ENCODE results near the gene ADAT1.

Gene ADAT1

GRCh38 chr16:75570396-75571065 is 52.5 kb downstream of the ADAT1 start:
- Histone ChIP-seq H2BK5ac (ENCODE audit: low read length) (no peak overlapping the region), H3K27ac (replicated peaks; ENCODE audit: low read length) (no peak overlapping the region), H2BK12ac (ENCODE audit: low read length) (no peak overlapping the region), H2AFZ (ENCODE audit: low read length) (no peak overlapping the region), H3K23ac (ENCODE audit: low read depth, low read length, poor library complexity) (no peak overlapping the region), H3K9me3 (replicated peaks in 1 of 2; ENCODE audit: control insufficient read depth in 2 of 2, insufficient read depth in 1 of 2, low read depth in 1 of 2, low read length in 2 of 2) (no peaks in the 10 kb centered on the region), H3K4me1 (ENCODE audit: control insufficient read depth in 2 of 2, insufficient read depth in 1 of 2, low read depth in 1 of 2, low read length in 2 of 2) (peaks cover 6 to 11% of the 10 kb centered on the region in 2 donors), H3K9ac (ENCODE audit: low read depth, low read length, poor library complexity) (no peak overlapping the region), H4K91ac (ENCODE audit: low read depth, low read length, poor library complexity) (no peak overlapping the region), H2BK15ac (ENCODE audit: low read length) (no peak overlapping the region), H3K14ac (ENCODE audit: low read length) (no peak overlapping the region), H3K4ac (ENCODE audit: low read length) (no peak overlapping the region), H3K4me3 (ENCODE audit: low read length in 2 of 2) (no peak overlapping the region), H4K8ac (ENCODE audit: low read depth, low read length) (no peak overlapping the region), H3K18ac (ENCODE audit: low read length) (no peak overlapping the region), H2AK5ac (ENCODE audit: low read depth, low read length) (no peak overlapping the region), H3K36me3 (replicated peaks in 1 of 2; ENCODE audit: control insufficient read depth in 2 of 2, insufficient read depth in 2 of 2, low read length in 2 of 2) (peaks cover 41 to 80% of the 10 kb centered on the region in 2 donors), H3K27me3 (ENCODE audit: control insufficient read depth in 3 of 3, insufficient read depth in 3 of 3, low read depth in 1 of 3, low read length in 3 of 3) (no peaks in the 10 kb centered on the region), H3K79me1 (ENCODE audit: low read depth, low read length) (peaks cover 18% of the 10 kb centered on the region), H3K4me2 (ENCODE audit: insufficient read depth, low read length, poor library complexity, severe bottlenecking) (no peak overlapping the region), H2BK120ac (ENCODE audit: low read depth, low read length) (no peak overlapping the region)
- WGBS, 2 donors (ENCODE audit: extremely low coverage in 2 of 2, insufficient read length in 2 of 2, insufficient replicate concordance in 1 of 2): no CpG with 5 or more reads among the region's 5 CpGs
- DNase-seq (ENCODE audit: low spot score): no peak

- H4K91ac ChIP-seq (ENCODE audit: low read depth, low read length, poor library complexity): no peak overlapping the region
- no peaks in the 10 kb centered on the region for H3K9me3 ChIP-seq (replicated peaks in 1 of 2; ENCODE audit: control insufficient read depth in 2 of 2, insufficient read depth in 1 of 2, low read depth in 1 of 2, low read length in 2 of 2)
- H3K4me1 ChIP-seq (ENCODE audit: control insufficient read depth in 2 of 2, insufficient read depth in 1 of 2, low read depth in 1 of 2, low read length in 2 of 2): peaks cover 7 to 11% of the 10 kb centered on the region in 2 donors
- no CpG with 5 or more reads among the region's 4 CpGs for WGBS, 2 donors (ENCODE audit: extremely low coverage in 2 of 2, insufficient read length in 2 of 2, insufficient replicate concordance in 1 of 2)
- H3K4me3 ChIP-seq (ENCODE audit: low read length in 2 of 2): peak overlapping the region in 1 of 2 donors; percentile 84
- DNase-seq (ENCODE audit: low spot score): no peak
- no peaks in the 10 kb centered on the region for H3K27me3 ChIP-seq (ENCODE audit: control insufficient read depth in 3 of 3, insufficient read depth in 3 of 3, low read depth in 1 of 3, low read length in 3 of 3)
- H2BK5ac ChIP-seq (ENCODE audit: low read length): no peak overlapping the region
- no peak overlapping the region for H2AFZ ChIP-seq (ENCODE audit: low read length)
- no peak overlapping the region for H3K9ac ChIP-seq (ENCODE audit: low read depth, low read length, poor library complexity)
- no peak overlapping the region for H4K8ac ChIP-seq (ENCODE audit: low read depth, low read length)
- H3K14ac ChIP-seq (ENCODE audit: low read length): no peak overlapping the region
- no peak overlapping the region for H3K27ac ChIP-seq (replicated peaks; ENCODE audit: low read length)
- no peak overlapping the region for H2AK5ac ChIP-seq (ENCODE audit: low read depth, low read length)
- H2BK15ac ChIP-seq (ENCODE audit: low read length): no peak overlapping the region
- no peak overlapping the region for H3K23ac ChIP-seq (ENCODE audit: low read depth, low read length, poor library complexity)
- H2BK12ac ChIP-seq (ENCODE audit: low read length): no peak overlapping the region
- H3K4ac ChIP-seq (ENCODE audit: low read length): no peak overlapping the region
- H3K18ac ChIP-seq (ENCODE audit: low read length): no peak overlapping the region
- no peak overlapping the region for H2BK120ac ChIP-seq (ENCODE audit: low read depth, low read length)
- H3K79me1 ChIP-seq (ENCODE audit: low read depth, low read length): peaks cover 17% of the 10 kb centered on the region
- H3K4me2 ChIP-seq (ENCODE audit: insufficient read depth, low read length, poor library complexity, severe bottlenecking): no peak overlapping the region
- H3K36me3 ChIP-seq (replicated peaks in 1 of 2; ENCODE audit: control insufficient read depth in 2 of 2, insufficient read depth in 2 of 2, low read length in 2 of 2): peaks cover 30 to 57% of the 10 kb centered on the region in 2 donors
Observed at GRCh38 chr16:75567911-75568310, 55.2 kb downstream of the ADAT1 start.

- peak overlapping the region; percentile 99 for H2AFZ ChIP-seq (ENCODE audit: low read length)
- H2BK15ac ChIP-seq (ENCODE audit: low read length): no peak overlapping the region
- H3K27me3 ChIP-seq (ENCODE audit: control insufficient read depth in 3 of 3, insufficient read depth in 3 of 3, low read depth in 1 of 3, low read length in 3 of 3): no peaks in the 10 kb centered on the region
- WGBS, 2 donors (ENCODE audit: extremely low coverage in 2 of 2, insufficient read length in 2 of 2, insufficient replicate concordance in 1 of 2): no CpG with 5 or more reads among the region's 32 CpGs
- no peak overlapping the region for H4K8ac ChIP-seq (ENCODE audit: low read depth, low read length)
- peak overlapping the region; percentile 70 for H3K23ac ChIP-seq (ENCODE audit: low read depth, low read length, poor library complexity)
- DNase-seq (ENCODE audit: low spot score): no peak
- no peak overlapping the region for H3K27ac ChIP-seq (replicated peaks; ENCODE audit: low read length)
- peak overlapping the region; percentile 34 for H2AK5ac ChIP-seq (ENCODE audit: low read depth, low read length)
- H3K18ac ChIP-seq (ENCODE audit: low read length): peak overlapping the region; percentile 97
- no peak overlapping the region for H3K4ac ChIP-seq (ENCODE audit: low read length)
- peaks cover 13% of the 10 kb centered on the region for H3K79me1 ChIP-seq (ENCODE audit: low read depth, low read length)
- no peaks in the 10 kb centered on the region for H3K9me3 ChIP-seq (replicated peaks in 1 of 2; ENCODE audit: control insufficient read depth in 2 of 2, insufficient read depth in 1 of 2, low read depth in 1 of 2, low read length in 2 of 2)
- H3K9ac ChIP-seq (ENCODE audit: low read depth, low read length, poor library complexity): peak overlapping the region; percentile 97
- H2BK12ac ChIP-seq (ENCODE audit: low read length): no peak overlapping the region
- no peak overlapping the region for H2BK120ac ChIP-seq (ENCODE audit: low read depth, low read length)
- H3K4me1 ChIP-seq (ENCODE audit: control insufficient read depth in 2 of 2, insufficient read depth in 1 of 2, low read depth in 1 of 2, low read length in 2 of 2): peaks cover 7 to 11% of the 10 kb centered on the region in 2 donors
- peak overlapping the region; percentile 84 to 99 for H3K4me3 ChIP-seq (ENCODE audit: low read length in 2 of 2)
- H3K36me3 ChIP-seq (replicated peaks in 1 of 2; ENCODE audit: control insufficient read depth in 2 of 2, insufficient read depth in 2 of 2, low read length in 2 of 2): peaks cover 21 to 46% of the 10 kb centered on the region in 2 donors
- peak overlapping the region; percentile 71 for H3K14ac ChIP-seq (ENCODE audit: low read length)
- H2BK5ac ChIP-seq (ENCODE audit: low read length): peak overlapping the region; percentile 45
- H4K91ac ChIP-seq (ENCODE audit: low read depth, low read length, poor library complexity): no peak overlapping the region
- peak overlapping the region; percentile 92 for H3K4me2 ChIP-seq (ENCODE audit: insufficient read depth, low read length, poor library complexity, severe bottlenecking)
Observed at GRCh38 chr16:75566758-75567255, 56.3 kb downstream of the ADAT1 start.

GRCh38 chr16:75566040-75566757 is 56.9 kb downstream of the ADAT1 start, which contains the start of gene GABARAPL2:
Gene GABARAPL2, plus strand, starts transcription at chr16:75566379. Its CDS starts 108 bp downstream, at chr16:75566487.
- DNase-seq (ENCODE audit: low spot score): peak; percentile 93
- peaks cover 21 to 40% of the 10 kb centered on the region in 2 donors for H3K36me3 ChIP-seq (replicated peaks in 1 of 2; ENCODE audit: control insufficient read depth in 2 of 2, insufficient read depth in 2 of 2, low read length in 2 of 2)

More at GRCh38 chr16:75566040-75566757, 56.9 kb downstream of the ADAT1 start, which contains the start of gene GABARAPL2:
- Histone ChIP-seq H2BK15ac (ENCODE audit: low read length) (no peak within 1 kb of the TSS), H3K23ac (ENCODE audit: low read depth, low read length, poor library complexity) (peak within 1 kb of the TSS; percentile 70), H3K27me3 (ENCODE audit: control insufficient read depth in 3 of 3, insufficient read depth in 3 of 3, low read depth in 1 of 3, low read length in 3 of 3) (no peaks in the 10 kb centered on the region), H3K79me1 (ENCODE audit: low read depth, low read length) (peaks cover 13% of the 10 kb centered on the region), H4K91ac (ENCODE audit: low read depth, low read length, poor library complexity) (no peak within 1 kb of the TSS), H4K8ac (ENCODE audit: low read depth, low read length) (no peak within 1 kb of the TSS), H3K9ac (ENCODE audit: low read depth, low read length, poor library complexity) (peak within 1 kb of the TSS; percentile 97), H2BK120ac (ENCODE audit: low read depth, low read length) (no peak within 1 kb of the TSS), H3K14ac (ENCODE audit: low read length) (peak within 1 kb of the TSS; percentile 71), H3K4ac (ENCODE audit: low read length) (no peak within 1 kb of the TSS), H3K18ac (ENCODE audit: low read length) (peak within 1 kb of the TSS; percentile 97), H2BK5ac (ENCODE audit: low read length) (peak within 1 kb of the TSS; percentile 45), H3K4me3 (ENCODE audit: low read length in 2 of 2) (peak within 1 kb of the TSS; percentile 84 to 99), H3K9me3 (replicated peaks in 1 of 2; ENCODE audit: control insufficient read depth in 2 of 2, insufficient read depth in 1 of 2, low read depth in 1 of 2, low read length in 2 of 2) (no peaks in the 10 kb centered on the region), H3K27ac (replicated peaks; ENCODE audit: low read length) (no peak within 1 kb of the TSS), H2AK5ac (ENCODE audit: low read depth, low read length) (peak within 1 kb of the TSS; percentile 34), H2BK12ac (ENCODE audit: low read length) (no peak within 1 kb of the TSS), H3K4me1 (ENCODE audit: control insufficient read depth in 2 of 2, insufficient read depth in 1 of 2, low read depth in 1 of 2, low read length in 2 of 2) (peaks cover 7 to 11% of the 10 kb centered on the region in 2 donors), H2AFZ (ENCODE audit: low read length) (peak within 1 kb of the TSS; percentile 99), H3K4me2 (ENCODE audit: insufficient read depth, low read length, poor library complexity, severe bottlenecking) (peak within 1 kb of the TSS; percentile 92)
- no CpG with 5 or more reads among the region's 69 CpGs for whole genome bisulfite sequencing, 2 donors (ENCODE audit: extremely low coverage in 2 of 2, insufficient read length in 2 of 2, insufficient replicate concordance in 1 of 2)
